Inflammatory macrophage treated with lipopolysaccharide for 4 hours (primary cell): ENCODE results near the gene UBP1.
"Not testable (repeated sequence)": the region's sequence is repeated elsewhere in the genome, so short reads cannot be mapped to it uniquely, and the experiment has no call there.

Experiments used
- DNase-seq: peaks from one replicate; pipeline ENCODE4 v3.0.0-alpha.2; 2020

UBP1 gene

DNA sequence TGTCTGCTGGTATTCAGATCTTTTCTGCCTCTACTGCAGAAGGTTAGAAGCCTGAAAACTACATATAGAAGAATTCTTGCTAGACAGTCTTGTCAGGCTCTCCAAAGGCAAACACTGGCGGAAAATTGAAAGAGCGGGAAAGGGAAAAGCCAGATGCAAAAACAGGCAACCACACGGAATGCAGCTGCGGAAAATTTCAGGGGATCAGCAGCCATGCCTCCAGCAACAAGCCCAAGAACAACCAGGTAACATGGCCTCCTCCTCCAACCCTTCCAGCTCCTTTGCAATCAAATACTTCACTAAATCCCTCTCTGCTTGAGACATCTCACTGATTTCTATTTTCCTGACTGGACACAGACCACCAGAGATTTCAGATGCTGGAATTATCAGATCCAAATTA is 9.6 kb downstream of the UBP1 start:
- no peak for DNase-seq

DNA sequence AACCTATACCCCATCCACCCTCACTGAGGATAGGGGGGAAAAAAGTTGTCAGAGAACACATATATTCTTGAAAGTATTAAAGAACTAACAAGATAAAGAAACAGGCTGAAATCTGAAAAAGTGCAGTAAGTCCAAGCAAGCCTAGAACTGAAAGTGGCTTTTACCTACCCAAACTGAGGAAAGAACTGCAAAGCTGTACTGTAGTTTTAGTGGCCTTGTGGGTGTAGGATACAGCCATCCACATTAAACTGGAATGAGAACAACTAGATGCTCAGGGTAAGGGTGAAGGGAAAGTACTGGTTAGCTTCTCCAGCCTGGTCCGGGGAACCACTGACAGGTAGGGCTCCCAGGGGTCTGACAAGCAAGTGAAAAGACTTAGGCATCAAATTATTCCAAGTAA is 10.1 kb downstream of the UBP1 start:
- peak; percentile 12 for DNase-seq

DNA sequence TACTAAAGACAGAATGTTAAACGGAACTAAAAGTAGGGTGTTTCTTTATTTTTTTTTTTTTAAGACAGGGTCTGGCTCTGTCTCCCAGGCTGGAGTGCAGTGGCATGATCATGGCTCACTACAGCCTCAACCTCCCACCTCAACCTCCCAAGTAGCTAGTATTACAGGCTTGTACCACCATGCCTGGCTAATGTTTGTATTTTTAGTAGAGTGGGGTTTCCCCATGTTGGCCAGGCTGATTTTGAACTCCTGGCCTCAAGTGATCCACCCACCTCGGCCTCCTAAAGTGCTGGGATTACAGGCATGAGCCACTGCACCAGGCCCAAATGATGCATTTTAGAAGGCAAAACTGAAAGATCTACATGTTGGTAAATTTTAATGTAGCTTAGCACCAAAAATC is 10.9 kb downstream of the UBP1 start:
- peak; percentile 53 for DNase-seq

DNA sequence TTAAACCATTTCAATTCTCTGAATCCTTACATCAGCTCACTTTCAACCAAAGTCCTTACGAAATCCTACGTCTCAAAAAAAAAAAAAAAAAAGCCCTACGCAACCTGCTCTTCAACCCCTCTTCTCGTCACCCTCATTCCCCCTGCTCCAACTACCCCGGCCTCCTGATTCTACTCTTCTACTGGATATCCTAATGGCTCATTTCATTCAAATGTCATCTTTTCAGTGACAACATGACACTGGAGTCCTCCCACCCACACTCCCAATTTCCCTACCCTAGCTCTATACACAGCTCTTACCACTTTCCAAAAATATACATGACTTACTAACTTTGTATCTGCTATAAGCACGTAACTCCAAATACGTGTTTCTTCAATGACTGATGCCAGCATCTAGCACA is 11.5 kb downstream of the UBP1 start:
- peak; percentile 81 for DNase-seq

DNA sequence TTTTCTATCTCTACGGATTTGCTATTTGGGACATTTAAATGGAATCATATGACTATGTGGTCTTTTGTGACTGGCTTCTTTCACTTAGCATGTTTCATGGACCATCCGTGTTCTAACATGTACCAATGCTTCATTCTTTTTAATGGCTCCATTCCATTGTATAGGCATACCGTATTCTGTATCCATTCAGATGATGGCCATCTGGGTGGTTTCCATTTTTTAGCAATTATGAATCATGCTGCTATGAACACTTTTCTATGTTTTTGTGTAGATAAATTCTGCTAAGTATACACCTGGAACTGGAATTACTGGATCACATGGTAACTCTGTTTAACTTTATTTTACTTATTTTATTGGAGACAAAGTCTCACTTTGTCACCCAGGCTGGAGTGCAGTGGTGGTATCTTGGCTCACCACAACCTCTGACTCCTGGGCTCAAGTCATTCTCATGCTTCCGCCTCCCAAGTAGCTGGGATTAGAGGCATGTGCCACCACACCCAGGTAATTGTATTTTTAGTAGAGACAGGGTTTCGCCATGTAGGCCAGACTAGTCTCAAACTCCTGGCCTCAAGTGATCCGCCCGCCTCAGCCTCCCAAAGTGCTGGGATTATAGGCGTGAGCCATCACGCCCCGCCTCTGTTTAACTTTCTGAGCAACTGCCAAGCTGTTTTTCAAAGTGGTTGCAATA is 13.4 kb downstream of the UBP1 start:
- DNase-seq: peak; percentile 19

DNA sequence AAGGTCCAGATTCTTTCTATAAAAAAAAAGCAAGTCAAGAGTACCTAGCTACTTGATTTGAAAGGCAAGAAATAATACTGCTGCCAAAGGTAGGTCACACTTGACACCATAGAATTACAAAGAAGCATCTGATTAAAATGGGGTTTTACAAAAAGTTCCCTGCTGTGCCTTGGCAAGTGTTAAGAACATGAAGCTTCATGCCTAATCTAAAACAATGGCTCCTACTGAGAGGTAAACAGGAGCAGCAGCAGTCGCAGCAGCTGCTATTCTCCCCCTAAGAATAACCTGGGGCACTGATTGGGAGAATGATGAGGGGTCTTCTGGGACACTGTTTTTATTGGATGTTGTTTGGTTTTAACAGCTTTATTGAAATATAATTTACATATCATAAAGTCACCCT is 14.1 kb downstream of the UBP1 start:
- no peak for DNase-seq

DNA sequence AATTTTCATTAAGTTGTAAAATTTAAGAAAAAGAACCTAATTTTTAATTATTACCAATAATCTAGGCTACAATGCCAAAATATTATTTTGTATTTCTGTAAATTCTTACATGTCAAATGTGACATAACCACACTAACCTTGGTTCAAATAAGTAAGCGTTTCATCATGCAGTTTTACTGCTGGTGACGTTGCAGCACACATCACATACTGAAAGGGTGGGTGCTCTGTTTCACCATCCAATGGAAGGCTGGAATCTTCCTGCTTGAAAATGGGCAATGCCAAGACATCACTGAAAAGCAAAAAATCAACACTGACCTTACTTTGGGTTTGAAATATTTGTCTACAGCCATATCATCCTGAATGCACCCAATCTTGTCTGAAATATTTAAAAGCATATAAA is 14.8 kb downstream of the UBP1 start:
- peak; percentile 62 for DNase-seq

DNA sequence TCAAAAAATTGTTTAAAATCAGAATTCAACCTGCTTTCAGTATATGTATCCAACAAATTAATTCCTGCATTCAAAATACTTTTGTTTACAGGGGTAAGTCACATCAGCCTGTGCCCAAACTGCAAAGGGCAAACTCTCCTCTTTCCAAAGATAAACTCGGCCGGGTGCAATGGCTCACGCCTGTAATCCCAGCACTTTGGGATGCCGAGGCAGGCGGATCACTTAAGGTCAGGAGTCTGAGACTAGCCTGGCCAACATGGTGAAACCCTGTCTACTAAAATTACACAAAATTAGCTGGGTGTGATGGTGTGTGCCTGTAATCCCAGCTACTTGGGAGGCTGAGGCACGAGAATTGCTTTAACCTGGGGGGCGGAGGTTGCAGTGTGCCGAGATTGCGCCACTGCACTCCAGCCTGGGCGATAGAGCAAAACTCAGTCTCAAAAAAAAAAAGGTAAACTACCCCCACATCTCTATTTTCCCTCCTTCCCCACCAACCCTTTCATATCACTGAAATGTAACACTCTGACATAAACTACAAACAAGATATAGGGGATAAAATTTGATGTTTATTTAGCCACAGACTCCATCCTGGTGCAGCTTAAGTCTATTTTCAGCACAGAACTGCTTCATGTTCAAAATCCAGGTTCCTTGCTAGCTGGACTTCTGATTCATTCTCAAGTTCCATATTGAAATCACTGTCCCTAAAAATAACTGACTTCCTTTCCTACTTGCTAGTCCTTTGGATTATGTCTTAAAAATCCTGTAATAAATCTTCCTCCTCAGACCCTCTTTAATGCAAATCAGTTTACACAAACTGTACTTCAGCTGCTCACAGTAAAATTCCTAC is 15.4 kb downstream of the UBP1 start:
- peak; percentile 35 for DNase-seq

DNA sequence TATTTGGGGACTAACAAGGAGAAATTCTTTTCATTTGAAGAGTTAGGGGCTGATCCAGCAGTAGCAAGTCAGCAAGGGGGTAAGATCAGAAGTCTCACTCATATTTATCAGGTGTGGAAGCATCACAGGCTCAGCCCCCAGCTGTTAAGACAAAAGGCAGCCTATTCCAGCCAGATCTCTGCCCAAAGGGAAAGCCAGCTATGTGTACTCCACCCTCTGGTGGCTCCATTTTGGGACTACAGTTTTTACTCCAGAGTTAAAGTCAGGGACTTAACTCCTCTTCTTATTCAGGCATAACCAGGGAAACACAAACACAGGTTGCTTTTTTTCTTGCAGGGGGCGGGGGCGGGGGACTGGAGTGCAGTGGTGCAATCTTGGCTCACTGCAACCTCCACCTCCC is 19.2 kb downstream of the UBP1 start:
- peak; percentile 34 for DNase-seq

DNA sequence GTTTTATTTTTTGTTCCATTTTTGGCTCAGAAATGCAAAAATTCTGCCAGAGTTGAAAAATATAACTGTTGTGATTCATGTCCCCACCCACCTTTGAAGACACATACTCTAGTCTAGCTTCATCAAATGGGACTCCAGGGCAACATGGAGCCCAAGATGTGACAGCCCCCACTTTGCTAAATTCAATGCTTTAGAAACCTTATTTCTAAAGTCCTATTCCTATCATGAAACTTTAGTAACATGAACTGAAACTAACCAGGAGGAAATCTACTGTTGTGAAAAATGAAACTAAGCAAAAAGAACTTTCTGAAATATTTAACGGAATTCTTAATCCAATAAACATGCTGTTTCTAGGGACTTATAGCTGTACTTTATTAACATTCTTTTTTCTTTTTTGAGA is 20.3 kb downstream of the UBP1 start:
- DNase-seq: peak; percentile 82

DNA sequence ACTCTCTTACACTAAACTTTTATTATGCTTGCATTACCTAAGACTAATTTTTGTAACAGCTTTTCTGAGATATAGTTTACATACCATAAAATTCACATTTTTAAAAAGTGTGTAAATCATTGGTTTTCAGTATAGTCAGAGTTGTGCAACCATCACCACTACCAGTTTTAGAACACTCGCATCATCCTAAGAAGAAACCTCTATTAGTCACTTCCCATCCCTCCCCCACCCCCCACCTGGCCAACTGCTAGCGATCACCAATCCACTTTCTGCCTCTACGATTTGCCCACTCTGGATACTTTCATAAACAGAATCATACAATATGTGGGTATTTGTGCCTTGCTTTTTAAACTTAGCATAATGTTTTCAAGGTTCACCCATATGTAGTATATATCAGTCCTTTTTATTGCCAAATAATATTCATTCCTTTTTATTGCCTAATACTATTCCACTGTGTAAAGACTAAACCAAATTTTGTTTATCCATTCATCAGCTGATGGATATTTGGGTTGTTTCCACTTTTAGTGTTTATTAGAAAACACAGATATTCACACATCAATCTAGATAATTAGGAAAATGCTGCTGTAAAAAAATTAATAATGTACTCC is 23.0 kb downstream of the UBP1 start:
- peak; percentile 40 for DNase-seq

DNA sequence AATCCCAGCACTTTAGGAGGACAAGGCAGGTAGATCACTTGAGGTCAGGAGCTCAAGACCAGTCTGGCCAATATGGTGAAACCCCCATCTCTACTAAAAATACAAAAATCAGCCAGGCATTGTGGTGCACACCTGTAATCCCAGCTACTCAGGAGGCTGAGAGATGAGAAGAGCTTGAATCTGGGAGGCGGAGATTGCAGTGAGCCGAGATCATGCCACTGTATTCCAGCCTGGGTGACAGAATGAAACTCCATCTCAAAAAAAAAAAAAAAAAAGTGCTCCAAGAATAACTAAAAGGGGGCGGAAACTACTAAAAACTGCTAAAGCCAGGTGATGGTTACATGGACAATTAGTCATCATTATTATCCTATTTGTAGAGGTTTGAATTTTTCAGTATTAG is 29.4 kb downstream of the UBP1 start:
- DNase-seq: not testable (repeated sequence)

DNA sequence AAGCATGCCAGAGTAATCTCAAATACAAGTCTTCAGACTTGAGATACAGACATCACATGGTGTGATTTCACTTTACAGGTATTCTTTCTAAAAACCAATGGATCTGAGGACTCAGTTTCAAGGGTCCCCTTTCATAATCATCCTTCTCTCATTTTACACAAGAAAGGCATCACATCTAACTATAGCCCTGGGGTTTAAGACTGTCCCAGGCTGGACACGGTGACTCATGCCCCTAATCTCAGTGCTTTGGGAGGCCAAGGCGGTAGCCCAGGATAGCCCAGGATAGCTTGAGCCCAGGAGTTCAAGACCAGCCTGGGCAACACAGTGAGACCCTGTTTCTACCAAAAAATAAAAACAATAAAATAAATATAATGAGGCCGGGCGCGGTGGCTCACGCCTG is 36.4 kb downstream of the UBP1 start:
- no peak for DNase-seq

DNA sequence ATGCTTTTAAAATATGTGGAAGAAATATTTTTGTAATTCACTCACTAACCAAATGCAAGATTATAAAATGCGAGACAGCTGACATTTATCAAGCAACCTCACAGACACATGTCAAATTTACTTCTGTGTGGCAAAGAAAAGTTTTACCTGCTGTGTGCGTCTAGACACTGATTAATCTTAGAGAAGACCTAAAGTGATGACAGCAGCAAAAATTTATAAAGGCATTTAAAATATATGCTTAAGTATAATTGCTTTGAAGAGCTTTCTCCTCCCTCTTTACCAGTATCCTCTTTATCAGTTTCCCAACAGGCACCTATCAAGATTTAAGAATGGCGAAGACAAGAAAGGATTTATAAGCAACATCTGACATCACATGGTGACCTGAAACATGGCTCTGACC is 37.3 kb downstream of the UBP1 start:
- DNase-seq: no peak

DNA sequence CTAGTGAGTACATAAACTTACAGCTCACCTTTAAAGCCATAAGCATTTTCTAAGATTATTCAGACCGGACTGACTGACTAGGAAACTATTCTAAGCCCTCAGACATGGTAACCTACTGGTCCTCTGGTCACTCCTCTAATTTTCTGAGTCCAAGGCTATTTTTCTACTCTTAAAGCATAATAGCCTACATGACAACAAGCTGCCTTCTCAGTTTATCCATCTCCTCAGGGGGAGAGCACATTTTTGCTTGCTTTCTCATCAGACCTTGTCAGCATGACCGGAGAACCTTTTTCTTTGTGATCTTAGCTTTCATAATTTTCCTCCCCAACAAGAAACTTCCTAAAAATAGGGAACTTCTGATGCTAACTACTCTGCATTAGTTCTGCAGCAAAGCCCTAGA is 38.4 kb downstream of the UBP1 start:
- DNase-seq: no peak

DNA sequence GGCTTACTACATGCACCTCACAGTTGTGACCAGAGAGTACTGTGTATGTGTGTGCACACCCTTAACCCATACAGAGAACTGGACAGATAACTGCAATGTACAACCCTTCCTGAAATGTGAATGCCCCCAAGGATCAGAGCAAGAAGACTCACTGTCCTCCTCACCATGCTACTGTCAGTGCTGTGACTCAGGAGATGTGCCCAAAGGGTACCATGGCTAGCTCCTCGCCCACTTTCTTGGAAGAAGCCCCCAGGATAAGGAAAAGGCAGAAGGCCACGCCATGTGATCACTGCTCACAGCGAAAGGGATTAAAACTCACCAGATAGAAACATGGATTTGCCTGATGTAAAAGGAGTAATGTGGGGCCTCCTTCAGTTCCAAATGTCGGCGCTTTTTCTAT is 41.8 kb downstream of the UBP1 start:
- DNase-seq: no peak

DNA sequence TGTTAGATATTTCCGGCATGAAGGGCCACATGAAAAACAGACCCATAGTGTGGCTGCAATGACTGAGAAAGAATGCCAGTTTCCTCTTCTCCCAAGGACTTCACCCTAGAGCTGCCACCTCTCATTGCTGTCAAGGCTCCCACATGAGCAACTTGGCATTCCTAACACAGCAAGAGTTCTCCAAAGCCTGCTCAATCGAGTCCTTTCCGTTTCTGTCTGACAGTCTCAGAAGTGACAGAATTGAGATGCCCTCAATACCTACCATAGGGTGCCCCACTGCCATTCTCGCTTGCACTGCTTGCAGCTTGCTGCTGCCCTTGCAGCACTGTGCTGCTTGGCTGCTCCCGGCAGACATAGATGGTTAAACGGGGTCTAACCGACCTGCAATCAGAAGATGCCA is 44.3 kb downstream of the UBP1 start:
- no peak for DNase-seq

DNA sequence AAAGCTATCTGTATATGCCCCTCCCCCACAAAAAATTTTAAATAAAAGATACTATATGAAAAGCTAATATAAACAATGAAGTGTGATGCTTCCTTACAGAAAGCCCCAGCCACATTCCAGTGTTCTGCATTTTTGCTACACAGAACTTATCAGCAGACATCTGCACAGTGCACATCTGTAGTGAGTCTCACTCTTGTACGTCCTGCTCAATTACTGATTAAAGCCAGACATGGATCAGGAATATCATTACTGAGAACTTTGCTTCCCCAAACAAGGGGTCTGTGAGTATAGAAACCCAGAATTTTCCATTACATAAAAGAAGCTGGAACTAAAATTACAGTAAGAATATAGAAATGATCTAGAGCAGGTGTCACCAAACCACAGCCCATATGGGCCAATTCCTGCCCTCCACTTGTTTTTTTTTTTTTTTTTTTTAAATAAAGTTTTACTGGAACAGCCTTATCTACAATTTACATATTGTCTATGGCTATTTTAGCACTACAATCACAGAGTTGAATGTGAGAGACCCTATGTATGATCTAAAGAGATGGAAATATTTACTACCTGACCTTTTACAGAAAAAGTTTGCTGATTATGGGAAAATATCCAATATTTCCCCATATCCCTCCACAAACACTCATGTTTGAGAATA is 45.7 kb downstream of the UBP1 start:
- DNase-seq: no peak

DNA sequence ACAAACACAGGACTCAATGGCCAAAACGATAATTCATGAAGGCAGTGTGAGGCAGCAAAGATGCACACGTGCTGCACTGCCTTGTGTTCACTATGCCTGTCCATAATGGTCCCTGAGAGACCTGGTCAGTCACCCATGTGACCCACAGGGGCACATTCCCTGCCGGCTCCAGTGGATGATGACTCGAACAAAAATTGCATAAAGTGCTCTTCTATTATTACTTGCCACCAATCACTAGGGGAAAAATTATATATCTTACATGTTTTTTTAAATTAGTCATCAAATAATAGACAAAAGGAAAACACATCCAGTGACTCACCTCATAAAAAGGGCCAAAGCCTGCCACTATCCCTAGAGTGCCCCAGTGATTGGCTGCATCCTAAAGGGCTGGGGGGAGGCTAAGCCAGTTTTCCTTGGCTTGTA is 47.5 kb downstream of the UBP1 start:
- no peak for DNase-seq

DNA sequence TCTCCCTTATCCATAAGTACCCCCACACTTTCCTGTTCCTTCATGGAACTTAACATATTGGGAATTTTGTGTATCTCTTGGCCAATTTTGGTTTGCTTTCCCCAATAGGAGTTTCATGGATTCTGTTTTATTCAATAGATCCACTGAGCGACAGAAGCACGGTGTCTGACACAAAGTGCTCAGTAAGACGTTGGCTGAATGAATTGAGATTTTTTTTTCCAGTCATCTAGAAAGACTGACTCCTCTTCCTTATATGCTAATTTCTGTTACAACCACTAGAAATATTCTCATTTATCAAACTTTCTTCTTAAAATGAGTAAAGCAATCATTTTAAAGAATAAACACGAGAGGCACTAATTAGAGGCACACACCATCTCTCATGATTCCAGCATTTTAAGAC is 48.1 kb downstream of the UBP1 start:
- DNase-seq: no peak

DNA sequence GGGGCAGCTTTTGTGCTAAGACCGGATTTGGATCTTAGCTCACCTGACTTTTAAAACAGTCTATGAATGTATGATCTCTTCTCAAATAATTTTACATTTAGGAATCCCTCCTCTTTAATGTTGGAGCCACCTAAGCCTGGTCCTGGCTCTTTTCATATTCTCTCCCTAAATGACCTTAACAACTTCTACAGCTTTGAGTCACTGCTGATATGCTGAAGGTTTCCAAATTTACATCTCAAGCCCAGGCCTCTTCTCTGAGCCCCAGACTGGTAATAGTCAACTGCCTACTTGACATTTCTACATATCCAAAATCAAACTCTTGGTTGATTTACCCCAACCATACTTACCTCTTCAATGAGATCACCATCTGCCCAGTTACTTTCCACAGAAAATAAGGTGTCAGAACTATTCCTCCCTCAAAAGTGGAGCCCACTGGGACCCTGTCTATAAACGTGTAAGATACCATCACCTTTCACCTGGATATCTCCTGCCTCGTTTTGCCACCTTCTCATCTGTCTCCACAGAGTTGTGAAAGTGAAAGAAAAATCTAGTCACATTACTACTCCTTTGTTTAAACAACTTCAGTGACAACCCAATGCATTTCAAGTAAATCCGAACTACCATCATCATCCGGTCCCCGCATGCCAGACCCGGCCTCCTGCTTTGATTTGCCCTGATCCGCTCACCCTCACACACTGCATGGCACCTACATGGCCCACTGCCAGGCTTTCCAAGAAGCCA is 48.8 kb downstream of the UBP1 start:
- DNase-seq: no peak

DNA sequence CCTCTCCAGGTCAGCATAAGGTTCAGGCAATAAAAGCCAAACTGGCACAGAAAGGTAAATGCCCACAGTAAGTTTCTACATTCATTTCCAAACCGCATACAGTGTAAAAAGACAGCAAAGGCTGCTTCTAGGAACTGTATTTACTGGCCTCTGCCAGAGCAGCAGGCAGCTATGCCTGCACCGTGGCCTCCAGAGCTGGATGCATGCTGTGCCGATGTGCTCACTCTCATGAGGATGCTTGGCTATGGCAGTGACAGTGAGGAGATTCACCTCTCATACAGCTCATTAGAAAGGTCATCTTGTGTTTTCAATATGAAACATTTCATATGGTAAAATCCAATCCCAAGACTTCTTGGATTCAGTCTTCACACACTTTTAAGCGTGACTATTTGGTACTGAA is 50.3 kb downstream of the UBP1 start:
- no peak for DNase-seq
